IPS DF 4.7 (cell line): ENCODE measurements around the gene THADA.
"Not testable (repeated sequence)": the region's sequence is repeated elsewhere in the genome, so short reads cannot be mapped to it uniquely, and the experiment has no call there.

Experiments
- DNase-seq: peaks from one replicate; pipeline ENCODE4 v3.0.0-alpha.2; 2013; ENCODE audit warnings: low spot score; ENCODE audit errors: extremely low read depth

The THADA gene

DNA sequence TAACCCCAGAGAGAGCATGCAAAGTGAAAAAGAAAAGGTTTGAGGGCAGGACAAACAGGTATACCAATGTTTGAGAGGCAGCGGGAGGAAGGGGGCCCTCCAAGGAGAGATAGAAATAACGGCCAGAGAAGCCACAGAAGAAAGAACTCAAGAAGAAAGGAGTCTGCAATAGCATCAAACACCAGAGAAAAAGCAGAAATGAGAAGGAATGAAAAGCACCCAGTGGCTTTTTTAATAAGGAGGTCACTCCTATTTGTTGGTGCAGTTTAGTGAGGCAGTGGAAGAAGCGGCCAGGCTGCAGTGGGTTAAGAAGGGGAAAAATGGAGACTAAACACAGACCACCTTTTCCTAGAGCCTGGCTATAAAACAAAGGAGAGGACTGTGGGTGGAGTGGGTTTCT lies 177.2 kb downstream of the THADA start:
- DNase-seq = no peak

DNA sequence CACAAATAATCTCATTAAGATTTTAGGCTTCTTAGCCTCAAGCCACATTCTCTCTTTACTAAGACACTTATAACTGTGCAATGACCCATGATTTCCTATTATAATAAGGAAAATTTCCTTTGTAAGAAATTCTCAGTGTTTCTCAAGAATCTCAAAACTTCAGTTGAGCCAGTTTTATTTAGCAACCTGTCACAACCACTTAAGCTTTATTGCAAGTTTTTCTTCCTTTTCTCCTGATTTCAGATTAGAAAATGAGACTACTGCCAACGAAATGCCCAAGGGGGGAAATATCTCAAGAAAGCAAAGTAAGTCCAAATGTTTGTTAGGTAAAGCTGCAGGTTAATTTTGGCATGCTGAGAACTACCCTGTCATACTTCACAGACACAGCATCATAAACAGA lies 178.5 kb downstream of the THADA start:
- no peak for DNase-seq

DNA sequence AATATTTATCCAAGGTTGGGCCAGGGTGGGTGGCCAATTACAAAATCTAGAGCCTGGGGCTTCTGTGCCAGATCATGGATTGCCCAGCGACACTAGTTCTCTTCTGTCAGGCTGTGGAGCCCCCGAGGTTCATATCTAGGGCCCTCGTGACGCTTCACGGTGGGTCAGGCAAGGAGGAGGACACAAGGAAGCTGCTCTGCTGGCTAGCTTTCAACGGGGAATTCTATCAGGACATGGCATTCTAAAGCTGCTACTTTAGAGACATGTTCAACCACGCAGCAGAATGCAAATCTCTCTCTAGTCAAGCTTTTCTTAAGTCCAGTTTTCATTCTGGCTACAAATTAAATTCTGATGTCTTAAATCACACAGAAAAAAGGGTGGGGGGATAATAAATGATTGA lies 180.2 kb downstream of the THADA start:
- DNase-seq = no peak

DNA sequence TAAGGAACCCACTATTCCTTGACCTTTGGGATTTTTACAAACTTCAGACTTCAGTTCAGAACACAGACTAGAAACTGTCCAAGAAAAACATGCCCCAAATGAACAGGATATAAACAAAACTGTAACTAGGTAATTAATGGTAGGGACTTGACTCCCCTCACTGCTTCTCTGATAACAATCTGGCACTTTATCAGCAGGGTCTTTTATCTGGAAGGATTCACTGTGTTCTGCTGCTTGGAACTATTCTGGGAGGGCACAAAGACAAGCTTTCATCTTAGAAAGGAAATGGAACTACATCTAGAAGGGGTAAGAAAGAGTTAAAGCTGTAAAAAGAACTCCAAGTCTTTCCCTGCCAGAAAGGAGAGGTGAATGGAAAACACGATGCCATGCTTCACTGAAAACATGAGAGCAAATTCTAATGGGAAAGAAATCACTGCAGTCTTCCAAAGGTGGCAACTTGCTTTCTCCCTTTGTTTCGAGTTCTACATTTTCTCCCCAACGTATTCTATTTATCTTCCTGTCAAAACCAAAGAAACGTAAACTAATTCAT lies 181.2 kb downstream of the THADA start:
- no peak for DNase-seq

GRCh38 chr2:43414033-43414432 lies 181.8 kb downstream of the THADA start:
- no peak for DNase-seq

DNA sequence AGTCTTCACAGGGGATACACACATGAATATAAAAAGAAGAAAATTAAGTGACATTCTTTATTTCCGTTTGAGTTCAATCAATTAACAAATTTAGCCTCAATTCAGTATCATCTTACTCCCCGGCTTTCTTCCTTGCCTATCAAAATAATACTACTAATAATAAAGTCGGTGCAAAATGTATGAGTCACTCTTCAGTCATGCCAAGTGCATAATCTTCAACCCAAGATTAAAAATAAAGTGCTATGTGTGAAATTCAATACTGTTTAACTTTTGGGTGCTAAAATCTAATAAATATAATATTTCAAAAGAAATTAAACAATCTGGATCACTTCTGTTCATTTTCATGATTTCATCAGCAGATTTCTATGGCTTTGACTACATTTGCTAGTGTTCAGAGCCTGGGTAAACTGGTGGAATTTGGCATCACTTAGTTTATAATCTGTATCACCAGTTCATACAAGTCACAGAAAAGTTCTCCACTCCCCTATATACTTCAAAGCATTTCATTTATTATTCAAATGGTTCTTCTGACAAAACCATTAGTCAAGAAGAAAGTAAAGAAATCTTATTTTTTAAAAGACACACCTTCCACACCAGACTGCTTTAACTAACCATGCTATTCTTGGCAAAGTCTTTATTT lies 183.6 kb downstream of the THADA start:
- DNase-seq = no peak

DNA sequence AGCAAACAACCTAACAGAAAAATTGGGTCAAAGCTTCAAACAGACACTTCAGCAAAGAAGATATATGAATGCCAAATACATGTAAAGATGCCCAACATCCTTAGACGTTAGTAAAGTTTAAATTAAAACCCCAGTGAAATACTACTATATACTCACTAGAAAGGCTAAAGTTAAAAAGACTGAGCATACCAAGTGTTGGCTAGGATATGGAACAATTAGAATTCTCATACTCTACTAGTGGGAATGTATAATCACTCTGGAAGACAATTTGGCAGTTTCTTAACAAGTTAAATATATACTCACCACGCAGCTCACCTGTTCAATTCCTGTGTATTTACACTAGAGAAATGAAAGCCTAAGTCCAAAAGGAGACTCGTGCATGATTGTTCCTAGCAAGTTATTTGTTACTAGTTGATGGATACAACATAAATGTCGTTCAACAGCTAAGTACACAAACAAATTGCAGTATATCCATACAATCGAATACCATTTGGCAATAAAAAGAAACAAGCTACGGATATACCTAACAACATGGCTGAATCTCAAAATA lies 185.7 kb downstream of the THADA start:
- no peak for DNase-seq

DNA sequence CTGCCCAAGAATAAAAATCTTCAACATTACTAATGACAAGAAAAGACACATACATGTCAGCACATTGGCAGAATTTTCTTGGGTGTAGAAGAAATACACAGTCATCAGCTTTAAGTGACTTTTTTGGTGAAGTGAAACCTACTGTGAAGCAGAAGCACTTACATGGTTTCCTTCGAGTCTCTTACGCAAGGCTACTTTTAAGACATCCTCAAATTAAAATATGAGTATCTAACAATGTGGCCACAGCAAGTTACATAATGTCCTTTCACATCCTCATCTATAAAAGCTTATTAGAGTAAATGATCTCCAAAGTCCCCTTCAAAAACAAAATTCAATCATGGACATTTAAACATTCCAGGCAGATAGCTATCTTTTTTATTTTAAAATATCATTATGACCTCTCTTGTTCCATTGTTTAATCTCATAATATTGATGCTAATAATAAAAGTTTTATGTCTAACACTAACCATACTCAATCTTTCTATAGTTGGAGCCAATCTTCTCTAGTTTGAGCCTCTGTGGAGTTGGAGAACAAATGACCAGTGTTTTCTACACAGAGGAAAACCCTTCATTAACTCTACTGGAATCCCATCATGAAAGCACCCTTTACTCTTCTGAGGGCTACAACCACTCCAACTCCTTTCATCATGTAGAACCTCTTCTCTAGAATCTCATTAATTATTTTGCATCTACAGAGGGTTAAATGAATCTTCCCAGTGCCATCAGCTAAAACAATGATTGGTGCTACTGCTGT lies 187.3 kb downstream of the THADA start:
- DNase-seq = no peak

DNA sequence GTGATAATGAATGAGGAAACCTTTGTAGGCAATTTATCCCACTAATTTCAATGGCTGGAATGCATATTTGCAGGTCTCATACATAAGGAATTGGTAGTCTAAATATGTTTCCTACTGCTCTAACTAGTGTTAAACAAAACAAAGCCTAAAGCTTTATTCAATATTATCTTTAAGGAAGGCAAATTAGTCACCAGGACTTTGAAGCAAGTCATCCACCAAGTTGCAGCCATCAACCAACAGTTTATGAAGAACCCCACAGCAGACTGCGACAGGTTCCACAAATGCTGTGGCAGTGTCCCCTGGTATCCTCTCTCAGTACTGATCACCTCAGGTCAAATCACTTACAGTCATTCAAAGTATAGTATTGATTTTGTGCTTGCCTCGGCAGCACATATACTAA lies 187.9 kb downstream of the THADA start:
- no peak for DNase-seq

- no peak for DNase-seq
Measured at GRCh38 chr2:43406651-43407279, 189.1 kb downstream of the THADA start.

- no peak for DNase-seq
Measured at GRCh38 chr2:43405829-43406228, 190.0 kb downstream of the THADA start.

DNA sequence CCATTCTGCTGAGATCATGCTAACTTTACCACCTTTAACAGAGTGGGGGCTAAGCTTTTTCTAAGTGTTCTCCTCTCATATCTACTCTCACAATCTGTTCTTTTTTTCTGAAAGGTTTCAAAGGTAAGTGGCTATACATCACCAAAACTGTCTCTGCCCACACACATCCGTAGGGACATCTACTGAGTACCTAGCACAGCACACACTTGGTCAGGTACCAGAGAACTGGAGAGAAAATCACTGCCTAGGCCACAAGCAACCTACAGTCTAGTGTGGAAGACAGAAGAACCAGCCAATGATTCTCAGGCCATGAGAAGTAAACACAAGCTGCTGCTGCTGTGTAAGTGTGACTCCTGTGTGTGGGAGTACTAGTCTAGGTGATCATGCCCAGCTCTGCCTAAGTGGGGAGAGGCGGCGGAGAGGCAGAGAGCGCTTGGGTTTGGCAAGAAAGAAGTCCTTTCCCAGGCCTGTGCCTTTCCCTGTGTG lies 193.3 kb downstream of the THADA start:
- DNase-seq = no peak

DNA sequence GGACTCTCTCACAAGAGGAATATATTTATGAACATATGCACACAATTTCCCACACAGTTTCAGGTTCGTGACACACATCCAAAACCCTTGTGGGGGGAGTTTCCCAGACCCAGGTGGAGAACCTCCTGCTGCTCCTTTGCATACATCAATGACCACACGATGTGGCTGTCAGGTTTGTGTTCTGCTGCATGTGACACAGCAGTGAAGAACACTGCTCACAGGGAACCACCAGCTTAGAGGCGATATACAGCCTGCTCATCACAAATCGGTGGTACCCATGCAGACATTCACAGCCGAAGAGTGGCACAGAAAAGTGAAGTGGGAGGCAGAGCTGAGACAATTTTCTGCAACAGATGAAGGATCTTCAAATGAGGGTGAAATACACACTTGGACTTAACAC lies 193.8 kb downstream of the THADA start:
- DNase-seq = no peak

DNA sequence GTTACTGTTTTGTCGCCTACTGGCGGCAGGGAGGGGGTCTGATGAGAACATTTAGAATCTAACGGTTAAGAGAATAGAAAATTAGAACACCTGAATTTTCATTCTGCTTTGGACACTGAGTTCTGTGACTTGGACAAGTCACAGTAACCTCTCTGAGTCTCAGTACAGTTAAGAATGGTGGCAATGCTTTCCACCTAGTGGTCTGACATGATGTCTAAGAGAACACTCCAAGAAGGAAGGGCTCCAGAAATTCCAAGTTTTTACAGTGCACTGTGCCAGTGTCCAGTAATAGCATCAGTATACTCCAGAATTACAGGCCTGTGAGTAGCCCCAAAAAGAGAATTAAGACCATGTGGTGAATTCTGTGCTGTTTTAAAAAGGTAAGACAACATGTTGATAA lies 195.3 kb downstream of the THADA start:
- no peak for DNase-seq

DNA sequence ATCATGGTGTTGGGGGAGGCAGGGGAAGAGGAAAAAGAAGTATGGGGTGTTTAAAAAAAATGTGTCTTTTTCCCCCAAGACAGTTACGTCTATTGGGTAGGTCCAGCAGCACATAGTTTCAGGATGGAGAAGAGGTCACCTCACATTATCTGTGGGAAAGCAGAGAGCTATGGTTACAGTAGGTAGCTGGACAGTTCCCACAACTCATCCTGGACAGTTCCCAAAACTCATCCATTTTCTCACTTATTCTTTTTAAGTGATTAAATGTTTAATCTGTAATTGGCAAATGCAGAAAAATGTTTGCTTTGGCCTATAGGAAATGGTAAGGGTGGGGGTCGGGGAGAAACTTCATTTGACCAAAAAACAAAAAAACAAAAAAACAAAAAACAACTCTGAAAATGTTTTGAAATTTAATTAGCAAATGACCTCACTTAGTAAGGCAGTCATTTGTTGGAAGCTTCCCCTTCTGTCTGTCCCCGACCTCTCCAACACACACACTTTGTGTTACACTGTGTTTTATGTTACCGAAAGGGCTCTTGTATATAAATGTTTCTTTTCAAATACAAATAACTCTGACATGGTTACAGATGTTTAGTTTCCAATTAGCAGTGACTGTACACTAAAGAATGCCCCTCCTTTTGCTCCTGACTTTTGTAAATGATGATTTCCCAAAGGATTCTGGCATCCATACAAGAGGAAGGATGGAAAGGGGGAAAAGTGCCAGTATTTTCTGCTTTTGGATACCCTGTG lies 196.1 kb downstream of the THADA start:
- no peak for DNase-seq

GRCh38 chr2:43399098-43399497 lies 196.7 kb downstream of the THADA start:
- DNase-seq = no peak

DNA sequence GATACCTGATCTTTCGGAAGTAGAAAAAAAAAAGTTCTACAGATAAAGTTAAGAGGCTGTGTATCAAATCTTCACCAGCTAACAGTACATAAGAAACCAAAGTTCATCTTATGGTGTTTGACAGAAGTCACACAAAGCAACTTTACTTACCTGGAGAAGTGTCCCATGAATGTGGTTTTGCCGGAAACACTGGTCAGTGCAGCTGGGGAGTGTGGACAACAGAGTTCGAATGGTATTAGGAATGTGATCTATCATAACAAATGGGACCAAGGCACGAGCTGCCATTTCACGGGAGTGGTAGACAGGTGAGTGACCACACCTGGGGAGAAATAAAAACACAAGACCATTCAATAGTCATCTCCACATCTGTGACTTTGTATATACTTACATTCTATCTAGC lies 198.0 kb downstream of the THADA start:
- no peak for DNase-seq

- no peak for DNase-seq
Measured at GRCh38 chr2:43397411-43397810, 198.4 kb downstream of the THADA start.

GRCh38 chr2:43396344-43396743 lies 199.5 kb downstream of the THADA start:
- DNase-seq = not testable (repeated sequence)

DNA sequence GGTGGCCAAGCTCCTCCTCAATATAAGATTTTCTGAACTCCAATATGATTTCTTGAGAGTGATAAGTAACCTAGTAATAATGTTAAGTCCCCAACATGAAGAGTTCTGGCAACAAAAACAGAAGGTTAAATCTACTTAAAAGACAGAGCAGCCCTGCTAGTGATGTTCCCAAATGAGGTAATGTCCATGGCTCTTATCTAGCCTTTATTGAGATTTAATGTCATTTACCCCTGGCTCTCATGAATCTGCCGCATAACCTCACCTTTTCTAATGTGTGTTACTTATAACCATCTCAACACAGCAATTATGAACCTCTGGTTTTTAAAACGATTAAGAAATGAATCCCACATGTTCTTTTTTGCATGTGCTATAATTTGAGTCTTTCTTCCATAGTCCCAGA lies 201.9 kb downstream of the THADA start:
- DNase-seq = no peak

DNA sequence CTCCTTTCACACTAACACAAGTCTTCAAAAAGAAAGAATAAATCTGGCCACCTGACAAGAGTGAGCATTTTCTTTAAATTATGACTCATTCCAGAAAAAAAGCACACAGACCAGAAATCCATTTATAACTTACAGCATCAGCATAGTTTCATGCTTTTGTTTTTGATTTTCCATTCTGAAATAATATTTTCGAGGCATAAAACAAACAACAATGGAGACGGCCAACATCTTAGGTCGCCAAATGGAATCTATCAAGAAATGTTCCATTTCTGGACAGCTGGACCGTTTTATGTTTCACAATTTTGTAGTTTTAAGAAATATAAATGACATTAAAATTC lies 204.0 kb downstream of the THADA start:
- no peak for DNase-seq
